Right lobe of liver (tissue), 6 donors: ENCODE results near the gene TBC1D2B. TPM values are rescaled to one million over a fixed set of nuclear protein-coding genes. Genes with fewer than 3 reads are reported as not detected.

Experiments
- ATAC-seq, 4 donors: fragments of 200-7000 bp; cut with Tn5 transposase; one replicate each; pipeline ENCODE4 v1.9.1; 2020; ENCODE audit warnings: mild to moderate bottlenecking in 4 of 4, moderate library complexity in 4 of 4
- DNase-seq, 3 donors: peaks; one replicate each; pipeline ENCODE4 v3.0.0-alpha.2; 2020
- H3K27ac ChIP-seq, 3 donors: fragments of 200-600 bp; one replicate each; pipeline ENCODE4 v1.8.0; 2022
- H3K27me3 ChIP-seq, 2 donors: fragments of 200-600 bp; one replicate each; pipeline ENCODE4 v1.8.0; 2022
- H3K36me3 ChIP-seq, 4 donors: fragments of 200-600 bp; sonication (generic) in 1 of 4; one replicate each; pipeline versions ENCODE4 v1.5.1 to v1.8.0; 2017 to 2022; ENCODE audit warnings: control low read depth in 1 of 4
- H3K4me1 ChIP-seq, 4 donors: fragments of 200-600 bp; sonication (generic) in 1 of 4; one replicate each; pipeline versions ENCODE4 v1.5.1 to v1.8.0; 2017 to 2022; ENCODE audit warnings: control low read depth in 1 of 4
- H3K4me3 ChIP-seq, 3 donors: fragments of 200-600 bp; one replicate each; pipeline ENCODE4 v1.8.0; 2022
- H3K9me3 ChIP-seq, 4 donors: fragments of 200-600 bp; sonication (generic) in 1 of 4; one replicate each; pipeline versions ENCODE4 v1.5.1 to v1.8.0; 2017 to 2022; ENCODE audit warnings: control low read depth in 1 of 4
- CTCF ChIP-seq, 4 donors: fragments of 200-600 bp in 3 of 4; fragments of 450-650 bp in 1 of 4; IDR thresholded peaks; one replicate each; pipeline versions ENCODE4 v1.5.1 to v1.8.0; 2016 to 2022; ENCODE audit warnings: antibody characterized with exemption in 4 of 4, mild to moderate bottlenecking in 2 of 4
- POLR2A ChIP-seq: fragments of 450-650 bp; IDR thresholded peaks from one replicate; pipeline ENCODE4 v1.6.1; 2017; ENCODE audit warnings: antibody characterized with exemption, mild to moderate bottlenecking
- WGBS: methylation state at CpG from one replicate; pipeline ENCODE4 v1.1.6; 2018; ENCODE audit warnings: low coverage, low lambda C conversion rate; ENCODE audit not compliant: insufficient coverage; ENCODE audit errors: missing lambda C conversion rate; 5-methylcytosine and 5-hydroxymethylcytosine counted together
- intact Hi-C, 2 donors: fragments of 100-400 bp; cut with DNase I; formaldehyde crosslinking; loops; one replicate each; pipeline versions ENCODE4 v1.11.2 to v1.14.1; 2022
- small RNA-seq, 2 experiments: library from RNA; depleted of rRNA; stranded (forward); fragments of <200 nt; gene quantifications; one replicate each; pipeline ENCODE3, GENCODE V24; 2016
- total RNA-seq, 6 experiments: library from RNA; depleted of rRNA in 2 of 6; stranded (reverse); fragments of >200 nt in 2 of 6; fragmentation: NEBNext Ultra II Directional in 3 of 6; extraction: Animal tissue kit (Norgen Biotek cat#: 25700) in 3 of 6; gene quantifications; one replicate each; pipeline versions ENCODE4 v1.1.0 to v1.2.4, GENCODE V29; 2016 to 2023
- donor health status: DM: no; HTN: yes; CAD: no.
- donor health status: DM: no; HTN: no; CAD: no.
- donor health status: DM: no; HTN: no; CAD: no.
- donor health status: DM: no; HTN: yes; CAD: no.
- donor health status: DM: no; HTN: yes; CAD: no.

Gene TBC1D2B
- total RNA-seq, 6 experiments from 2014 or later, result 23.7 to 81.4 (median 29.6) TPM

- 94% methylated on average over 2 of the region's 2 CpGs for WGBS
- H3K27me3 ChIP-seq, result no peaks in the 10 kb centered on the region
- H3K4me1 ChIP-seq, result peaks cover 0 to 4% (median 0%) of the 10 kb centered on the region in 4 donors
- TF ChIP-seq CTCF (IDR thresholded peaks at IDR 0.05) (no peak), POLR2A (no peak)
- H3K9me3 ChIP-seq, result no peaks in the 10 kb centered on the region
- no peaks in the 10 kb centered on the region for H3K36me3 ChIP-seq
- H3K4me3 ChIP-seq, result no peak overlapping the region
- DNase-seq, result no peak
- intact Hi-C loops, result no loop called here
- ATAC-seq, result no peak
- H3K27ac ChIP-seq, result no peak overlapping the region
Measured at GRCh38 chr15:77945566-77945965, 131.9 kb downstream of the TBC1D2B start.

Small RNA genes within 50 kb of the gene (small RNA-seq; reads per million reads assigned to genes)
- gene RF00092, result 0 reads per million in 2 experiments

Other genes with a start within 250 kb of the TBC1D2B start
- gene SH2D7, start 14.8 kb upstream of the TBC1D2B start, total RNA-seq, result not detected
- 1 to 10 TPM in 2 of 6 experiments, under 1 TPM in 3, not detected in 1; 0.22 to 1.3 (median 0.74) TPM for gene CIB2, start 53.7 kb upstream of the TBC1D2B start, total RNA-seq
- gene IDH3A, start 71.7 kb upstream of the TBC1D2B start, total RNA-seq, result 10 to 100 TPM; 22.0 to 46.5 (median 34.6) TPM
- gene ACSBG1, start 156.9 kb upstream of the TBC1D2B start, total RNA-seq, result not detected
- gene DNAJA4, start 186.9 kb upstream of the TBC1D2B start, total RNA-seq, result 1 to 10 TPM in 4 of 6 experiments, under 1 TPM in 2; 0.73 to 3.4 (median 1.9) TPM
- 10 to 100 TPM; 21.7 to 30.3 (median 23.0) TPM for gene SKIC8, start 221.9 kb upstream of the TBC1D2B start, total RNA-seq